WTC11 (cell line): ENCODE results near the gene BBS12.

ENCODE experiments used
- E2F1 ChIP-seq: sonication (generic); formaldehyde crosslinking; IDR thresholded peaks from 2 replicates; pipeline ENCODE4 v1.8.0; 2022; ENCODE audit warnings: mild to moderate bottlenecking, missing genetic modification reagents
- ELF4 ChIP-seq: sonication (generic); formaldehyde crosslinking; IDR thresholded peaks from 2 replicates; pipeline ENCODE4 v1.8.1; 2022; ENCODE audit warnings: low read depth, mild to moderate bottlenecking, moderate library complexity, missing genetic modification reagents
- SP1 ChIP-seq: sonication (generic); formaldehyde crosslinking; conservative IDR thresholded peaks from 2 replicates; pipeline ENCODE4 v1.8.1; 2022; ENCODE audit warnings: missing genetic modification reagents
- ZNF423 ChIP-seq: fragments of 250-450 bp; sonication (Bioruptor Pico); IDR thresholded peaks from 2 replicates; pipeline ENCODE4 v2.1.2; 2022; ENCODE audit warnings: mild to moderate bottlenecking, moderate library complexity
- TF ChIP-seq, protein P1 (sequence below): fragments of 200-600 bp; IDR thresholded peaks from 2 replicates; pipeline ENCODE4 v1.8.0; 2022; ENCODE audit warnings: antibody characterized with exemption
- TF ChIP-seq, protein P2 (sequence below): sonication (generic); formaldehyde crosslinking; IDR thresholded peaks from 2 replicates; pipeline ENCODE4 v1.8.1; 2022; ENCODE audit warnings: low read depth, missing genetic modification reagents, borderline replicate concordance

- TF ChIP-seq, protein P1, sequence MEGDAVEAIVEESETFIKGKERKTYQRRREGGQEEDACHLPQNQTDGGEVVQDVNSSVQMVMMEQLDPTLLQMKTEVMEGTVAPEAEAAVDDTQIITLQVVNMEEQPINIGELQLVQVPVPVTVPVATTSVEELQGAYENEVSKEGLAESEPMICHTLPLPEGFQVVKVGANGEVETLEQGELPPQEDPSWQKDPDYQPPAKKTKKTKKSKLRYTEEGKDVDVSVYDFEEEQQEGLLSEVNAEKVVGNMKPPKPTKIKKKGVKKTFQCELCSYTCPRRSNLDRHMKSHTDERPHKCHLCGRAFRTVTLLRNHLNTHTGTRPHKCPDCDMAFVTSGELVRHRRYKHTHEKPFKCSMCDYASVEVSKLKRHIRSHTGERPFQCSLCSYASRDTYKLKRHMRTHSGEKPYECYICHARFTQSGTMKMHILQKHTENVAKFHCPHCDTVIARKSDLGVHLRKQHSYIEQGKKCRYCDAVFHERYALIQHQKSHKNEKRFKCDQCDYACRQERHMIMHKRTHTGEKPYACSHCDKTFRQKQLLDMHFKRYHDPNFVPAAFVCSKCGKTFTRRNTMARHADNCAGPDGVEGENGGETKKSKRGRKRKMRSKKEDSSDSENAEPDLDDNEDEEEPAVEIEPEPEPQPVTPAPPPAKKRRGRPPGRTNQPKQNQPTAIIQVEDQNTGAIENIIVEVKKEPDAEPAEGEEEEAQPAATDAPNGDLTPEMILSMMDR, result no peak
- TF ChIP-seq SP1 (CRISPR knock-in tag), result no peak
- TF ChIP-seq, protein P2, sequence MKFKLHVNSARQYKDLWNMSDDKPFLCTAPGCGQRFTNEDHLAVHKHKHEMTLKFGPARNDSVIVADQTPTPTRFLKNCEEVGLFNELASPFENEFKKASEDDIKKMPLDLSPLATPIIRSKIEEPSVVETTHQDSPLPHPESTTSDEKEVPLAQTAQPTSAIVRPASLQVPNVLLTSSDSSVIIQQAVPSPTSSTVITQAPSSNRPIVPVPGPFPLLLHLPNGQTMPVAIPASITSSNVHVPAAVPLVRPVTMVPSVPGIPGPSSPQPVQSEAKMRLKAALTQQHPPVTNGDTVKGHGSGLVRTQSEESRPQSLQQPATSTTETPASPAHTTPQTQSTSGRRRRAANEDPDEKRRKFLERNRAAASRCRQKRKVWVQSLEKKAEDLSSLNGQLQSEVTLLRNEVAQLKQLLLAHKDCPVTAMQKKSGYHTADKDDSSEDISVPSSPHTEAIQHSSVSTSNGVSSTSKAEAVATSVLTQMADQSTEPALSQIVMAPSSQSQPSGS (CRISPR knock-in tag), result no peak
- TF ChIP-seq E2F1 (CRISPR knock-in tag), result no peak
- TF ChIP-seq ZNF423 (CRISPR knock-in tag), result no peak
- no peak for TF ChIP-seq ELF4 (CRISPR knock-in tag)
Observed at GRCh38 chr4:122775987-122776836, 43.7 kb downstream of the BBS12 start.
